ENCODE data around the gene DIP2C.
"Not testable (repeated sequence)": the region's sequence is repeated elsewhere in the genome, so short reads cannot be mapped to it uniquely, and the experiment has no call there.

DIP2C gene

DNA sequence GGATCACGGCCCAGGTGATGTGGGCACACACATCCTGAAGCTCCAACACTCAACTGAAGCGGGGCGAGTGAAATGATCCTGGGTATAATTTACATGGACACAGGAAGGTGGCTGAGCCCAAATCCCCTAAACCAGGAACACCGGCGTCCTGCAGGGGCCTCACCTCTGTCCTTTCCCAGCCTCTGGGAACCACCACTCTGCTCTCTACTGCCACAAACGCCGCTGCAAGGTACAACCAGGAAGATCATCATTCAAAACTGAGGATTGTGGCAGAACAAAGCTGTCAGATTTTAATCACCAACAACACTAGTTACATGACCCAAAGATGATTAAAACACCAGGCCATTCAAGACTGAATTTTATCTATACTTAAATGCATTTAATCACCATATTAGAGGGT, 104.0 kb downstream of the DIP2C start:
- Histone ChIP-seq H3F3A (ENCODE audit: low read depth) (no peaks in the 10 kb centered on the region), H2AFZ (ENCODE audit: low read length) (no peak overlapping the region), H3K9me2 (replicated peaks; ENCODE audit: low read depth, low read length) (no peaks in the 10 kb centered on the region), H3K9ac (ENCODE audit: low read depth, low read length, poor library complexity, severe bottlenecking) (no peak overlapping the region), H3K36me3 (ENCODE audit: insufficient read depth, low read length) (no peaks in the 10 kb centered on the region), H3K4me1 (ENCODE audit: insufficient read depth, low read length, poor library complexity, severe bottlenecking) (no peaks in the 10 kb centered on the region), H3K4me2 (ENCODE audit: low read depth, low read length, poor library complexity, severe bottlenecking) (no peak overlapping the region), H3K79me2 (ENCODE audit: insufficient read depth, low read length) (no peaks in the 10 kb centered on the region), H3K9me3 (ENCODE audit: insufficient read depth, low read depth, low read length) (no peaks in the 10 kb centered on the region), H3K27me3 (ENCODE audit: insufficient read depth, low read length, poor library complexity, severe bottlenecking) (no peaks in the 10 kb centered on the region), H4K20me1 (ENCODE audit: insufficient read depth, low read length, poor library complexity, severe bottlenecking) (no peaks in the 10 kb centered on the region), H3K4me3 (ENCODE audit: low read length, poor library complexity, severe bottlenecking) (no peak overlapping the region)
- TF ChIP-seq, protein P1, sequence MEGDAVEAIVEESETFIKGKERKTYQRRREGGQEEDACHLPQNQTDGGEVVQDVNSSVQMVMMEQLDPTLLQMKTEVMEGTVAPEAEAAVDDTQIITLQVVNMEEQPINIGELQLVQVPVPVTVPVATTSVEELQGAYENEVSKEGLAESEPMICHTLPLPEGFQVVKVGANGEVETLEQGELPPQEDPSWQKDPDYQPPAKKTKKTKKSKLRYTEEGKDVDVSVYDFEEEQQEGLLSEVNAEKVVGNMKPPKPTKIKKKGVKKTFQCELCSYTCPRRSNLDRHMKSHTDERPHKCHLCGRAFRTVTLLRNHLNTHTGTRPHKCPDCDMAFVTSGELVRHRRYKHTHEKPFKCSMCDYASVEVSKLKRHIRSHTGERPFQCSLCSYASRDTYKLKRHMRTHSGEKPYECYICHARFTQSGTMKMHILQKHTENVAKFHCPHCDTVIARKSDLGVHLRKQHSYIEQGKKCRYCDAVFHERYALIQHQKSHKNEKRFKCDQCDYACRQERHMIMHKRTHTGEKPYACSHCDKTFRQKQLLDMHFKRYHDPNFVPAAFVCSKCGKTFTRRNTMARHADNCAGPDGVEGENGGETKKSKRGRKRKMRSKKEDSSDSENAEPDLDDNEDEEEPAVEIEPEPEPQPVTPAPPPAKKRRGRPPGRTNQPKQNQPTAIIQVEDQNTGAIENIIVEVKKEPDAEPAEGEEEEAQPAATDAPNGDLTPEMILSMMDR (conservative IDR thresholded peaks at IDR 0.05; ENCODE audit: low read length): no peak
- no peak for TF ChIP-seq EZH2phosphoT487 (IDR thresholded peaks at IDR 0.05; ENCODE audit: borderline replicate concordance)

DNA sequence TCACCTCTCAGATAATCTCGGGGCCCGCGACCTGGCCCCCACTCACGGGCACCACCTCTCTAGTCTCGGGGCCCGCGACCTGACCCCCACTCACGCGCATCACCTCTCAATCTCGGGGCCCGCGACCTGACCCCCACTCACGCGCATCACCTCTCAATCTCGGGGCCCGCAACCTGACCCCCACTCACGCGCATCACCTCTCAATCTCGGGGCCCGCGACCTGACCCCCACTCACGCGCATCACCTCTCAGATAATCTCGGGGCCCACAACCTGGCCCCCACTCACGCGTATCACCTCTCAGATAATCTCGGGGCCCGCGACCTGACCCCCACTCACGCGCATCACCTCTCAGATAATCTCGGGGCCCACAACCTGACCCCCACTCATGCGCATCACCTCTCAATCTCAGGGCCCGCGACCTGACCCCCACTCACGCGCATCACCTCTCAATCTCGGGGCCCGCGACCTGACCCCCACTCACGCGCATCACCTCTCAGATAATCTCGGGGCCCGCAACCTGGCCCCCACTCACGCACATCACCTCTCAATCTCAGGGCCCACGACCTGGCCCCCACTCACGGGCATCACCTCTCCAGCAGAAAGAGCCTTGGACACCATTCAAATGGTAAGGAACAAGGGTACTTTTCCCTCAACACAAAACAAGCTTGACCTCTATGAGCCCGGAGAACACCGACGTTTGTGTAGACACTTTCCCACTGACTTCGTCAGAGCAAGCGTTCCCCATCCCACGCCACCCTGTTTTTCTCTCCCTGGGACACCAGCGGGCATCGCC, 104.8 kb downstream of the DIP2C start:
- H3K9me2 ChIP-seq (replicated peaks; ENCODE audit: low read depth, low read length); H3F3A ChIP-seq (ENCODE audit: low read depth); H3K79me2 ChIP-seq (ENCODE audit: insufficient read depth, low read length); H3K27me3 ChIP-seq (ENCODE audit: insufficient read depth, low read length, poor library complexity, severe bottlenecking); H3K4me2 ChIP-seq (ENCODE audit: low read depth, low read length, poor library complexity, severe bottlenecking); H3K9me3 ChIP-seq (ENCODE audit: insufficient read depth, low read depth, low read length); H3K4me1 ChIP-seq (ENCODE audit: insufficient read depth, low read length, poor library complexity, severe bottlenecking); H3K4me3 ChIP-seq (ENCODE audit: low read length, poor library complexity, severe bottlenecking); H3K9ac ChIP-seq (ENCODE audit: low read depth, low read length, poor library complexity, severe bottlenecking); H2AFZ ChIP-seq (ENCODE audit: low read length); H3K36me3 ChIP-seq (ENCODE audit: insufficient read depth, low read length); H4K20me1 ChIP-seq (ENCODE audit: insufficient read depth, low read length, poor library complexity, severe bottlenecking): not testable (repeated sequence)

DNA sequence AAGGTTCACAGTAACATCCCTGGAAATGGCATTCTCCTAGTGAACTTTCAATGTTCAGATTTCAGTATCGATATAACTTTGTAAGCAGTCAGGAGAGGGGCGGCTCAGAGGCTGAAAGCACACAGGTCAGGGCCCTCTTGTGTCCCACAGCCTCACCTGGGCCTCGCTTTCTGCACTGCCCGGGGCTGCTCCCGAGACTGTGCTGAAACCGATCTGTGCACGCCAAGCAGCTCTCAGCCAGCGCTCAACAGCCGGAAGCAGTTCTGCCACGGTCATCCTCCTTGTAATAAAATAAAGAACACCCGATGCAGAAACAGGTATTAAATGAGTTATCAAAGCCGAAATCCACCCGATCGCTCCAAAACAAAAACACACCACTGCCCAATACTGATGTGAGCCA, 106.0 kb downstream of the DIP2C start:
- Histone ChIP-seq H3K9me3 (ENCODE audit: insufficient read depth, low read depth, low read length) (peaks cover 5% of the 10 kb centered on the region; the same call in 1 of the 2 replicates), H3K36me3 (ENCODE audit: insufficient read depth, low read length) (no peaks in the 10 kb centered on the region), H3K9ac (ENCODE audit: low read depth, low read length, poor library complexity, severe bottlenecking) (no peak overlapping the region), H3K9me2 (replicated peaks; ENCODE audit: low read depth, low read length) (no peaks in the 10 kb centered on the region), H3K4me3 (ENCODE audit: low read length, poor library complexity, severe bottlenecking) (no peak overlapping the region), H3K4me1 (ENCODE audit: insufficient read depth, low read length, poor library complexity, severe bottlenecking) (no peaks in the 10 kb centered on the region), H2AFZ (ENCODE audit: low read length) (no peak overlapping the region), H3F3A (ENCODE audit: low read depth) (no peaks in the 10 kb centered on the region), H3K27me3 (ENCODE audit: insufficient read depth, low read length, poor library complexity, severe bottlenecking) (no peaks in the 10 kb centered on the region), H3K4me2 (ENCODE audit: low read depth, low read length, poor library complexity, severe bottlenecking) (no peak overlapping the region), H3K79me2 (ENCODE audit: insufficient read depth, low read length) (no peaks in the 10 kb centered on the region), H4K20me1 (ENCODE audit: insufficient read depth, low read length, poor library complexity, severe bottlenecking) (no peaks in the 10 kb centered on the region)
- no peak for TF ChIP-seq EZH2phosphoT487 (IDR thresholded peaks at IDR 0.05; ENCODE audit: borderline replicate concordance)
- TF ChIP-seq, protein P1 (conservative IDR thresholded peaks at IDR 0.05; ENCODE audit: low read length): no peak

All from Loucy (cell line).